ENCODE results near the gene LHFPL3. TPM values are rescaled to one million over a fixed set of nuclear protein-coding genes. Genes with fewer than 3 reads are reported as not detected.

LHFPL3 gene
- total and polyA plus RNA-seq, 2 experiments from 2014 or later = 0.24 TPM; not detected in 1

DNA sequence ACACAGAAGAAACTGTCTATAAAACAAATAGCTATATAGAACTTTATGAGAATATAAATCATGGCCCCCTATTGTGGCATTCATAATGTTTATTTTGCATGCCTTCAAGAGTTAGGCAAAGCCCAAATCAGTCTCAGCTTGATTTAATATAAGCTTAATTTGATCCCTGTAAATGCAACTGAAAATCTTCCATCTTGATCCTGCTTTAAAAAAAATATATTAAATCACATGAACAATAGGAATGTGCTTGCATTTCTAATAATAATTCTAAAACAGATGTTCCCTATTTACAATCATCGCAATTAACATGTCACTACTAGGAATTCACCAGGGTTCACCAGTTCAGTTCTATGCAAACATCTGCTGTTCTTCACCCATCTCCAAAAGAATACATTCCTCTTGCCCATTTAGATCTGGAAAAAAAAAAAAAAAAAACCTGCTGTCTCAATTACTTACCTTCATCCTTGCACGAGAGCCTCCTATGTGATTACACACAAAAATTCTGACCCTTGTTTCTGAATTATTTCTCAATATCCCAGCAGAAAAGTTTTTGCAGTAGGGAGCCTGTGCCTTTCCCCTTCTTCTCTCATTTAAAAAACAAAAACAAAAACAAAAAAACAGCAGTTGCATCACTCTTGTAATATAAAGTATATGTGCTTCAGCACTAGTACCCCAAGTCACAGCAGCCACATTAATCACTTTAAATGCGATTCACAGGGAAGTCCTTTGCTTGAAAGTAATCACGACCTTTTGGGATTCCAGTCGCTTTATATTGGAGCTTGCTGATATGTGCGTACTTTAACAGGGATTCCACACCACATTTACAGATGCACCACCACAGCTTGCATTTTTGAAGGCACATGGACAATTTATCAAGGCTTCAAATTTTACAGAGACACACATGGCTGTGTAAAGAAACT lies 490.8 kb downstream of the LHFPL3 start:
- H3K4me3 Mint-ChIP-seq = no peak overlapping the region
- no peak for ATAC-seq

More for the DNA sequence above, 490.8 kb downstream of the LHFPL3 start:
- H3K27ac Mint-ChIP-seq = peak overlapping the region; percentile 54
- Histone ChIP-seq H3K4me1 (ENCODE audit: insufficient read depth) (peaks cover 39% of the 10 kb centered on the region), H3F3A (replicated peaks; ENCODE audit: low read depth) (no peaks in the 10 kb centered on the region), H3K79me2 (replicated peaks; ENCODE audit: insufficient read depth) (no peaks in the 10 kb centered on the region), H2AFZ (peak overlapping the region; percentile 31; the same call in 1 of the 2 replicates), H3K27me3 (ENCODE audit: insufficient read depth) (no peaks in the 10 kb centered on the region), H3K4me2 (no peak overlapping the region), H4K20me1 (replicated peaks; ENCODE audit: insufficient read depth) (no peaks in the 10 kb centered on the region), H3K36me3 (ENCODE audit: insufficient read depth) (no peaks in the 10 kb centered on the region), H3K4me3 (no peak overlapping the region), H3K27ac (ENCODE audit: low read depth) (no peak overlapping the region), H3K9me2 (ENCODE audit: insufficient read depth) (peaks cover 5% of the 10 kb centered on the region; the same call in 1 of the 2 replicates)
- TF ChIP-seq STAT1 (IDR thresholded peaks at IDR 0.05; ENCODE audit: unreplicated experiment) (no peak), EZH2 (IDR thresholded peaks at IDR 0.05; ENCODE audit: low read depth, unreplicated experiment) (no peak), ZNF331 (CRISPR knock-in tag; IDR thresholded peaks at IDR 0.05; ENCODE audit: low read depth) (no peak), POLR2AphosphoS5 (IDR thresholded peaks at IDR 0.05; ENCODE audit: low read depth) (no peak), CREB1 (CRISPR knock-in tag; IDR thresholded peaks at IDR 0.05; ENCODE audit: low read depth) (no peak), ZNF114 (CRISPR knock-in tag; IDR thresholded peaks at IDR 0.05) (no peak), NANOG (IDR thresholded peaks at IDR 0.05; ENCODE audit: borderline replicate concordance) (no peak), JUNB (IDR thresholded peaks at IDR 0.05; ENCODE audit: unreplicated experiment) (no peak), EZH2phosphoT487 (IDR thresholded peaks at IDR 0.05; ENCODE audit: unreplicated experiment) (no peak)
- TF ChIP-seq, protein P1, sequence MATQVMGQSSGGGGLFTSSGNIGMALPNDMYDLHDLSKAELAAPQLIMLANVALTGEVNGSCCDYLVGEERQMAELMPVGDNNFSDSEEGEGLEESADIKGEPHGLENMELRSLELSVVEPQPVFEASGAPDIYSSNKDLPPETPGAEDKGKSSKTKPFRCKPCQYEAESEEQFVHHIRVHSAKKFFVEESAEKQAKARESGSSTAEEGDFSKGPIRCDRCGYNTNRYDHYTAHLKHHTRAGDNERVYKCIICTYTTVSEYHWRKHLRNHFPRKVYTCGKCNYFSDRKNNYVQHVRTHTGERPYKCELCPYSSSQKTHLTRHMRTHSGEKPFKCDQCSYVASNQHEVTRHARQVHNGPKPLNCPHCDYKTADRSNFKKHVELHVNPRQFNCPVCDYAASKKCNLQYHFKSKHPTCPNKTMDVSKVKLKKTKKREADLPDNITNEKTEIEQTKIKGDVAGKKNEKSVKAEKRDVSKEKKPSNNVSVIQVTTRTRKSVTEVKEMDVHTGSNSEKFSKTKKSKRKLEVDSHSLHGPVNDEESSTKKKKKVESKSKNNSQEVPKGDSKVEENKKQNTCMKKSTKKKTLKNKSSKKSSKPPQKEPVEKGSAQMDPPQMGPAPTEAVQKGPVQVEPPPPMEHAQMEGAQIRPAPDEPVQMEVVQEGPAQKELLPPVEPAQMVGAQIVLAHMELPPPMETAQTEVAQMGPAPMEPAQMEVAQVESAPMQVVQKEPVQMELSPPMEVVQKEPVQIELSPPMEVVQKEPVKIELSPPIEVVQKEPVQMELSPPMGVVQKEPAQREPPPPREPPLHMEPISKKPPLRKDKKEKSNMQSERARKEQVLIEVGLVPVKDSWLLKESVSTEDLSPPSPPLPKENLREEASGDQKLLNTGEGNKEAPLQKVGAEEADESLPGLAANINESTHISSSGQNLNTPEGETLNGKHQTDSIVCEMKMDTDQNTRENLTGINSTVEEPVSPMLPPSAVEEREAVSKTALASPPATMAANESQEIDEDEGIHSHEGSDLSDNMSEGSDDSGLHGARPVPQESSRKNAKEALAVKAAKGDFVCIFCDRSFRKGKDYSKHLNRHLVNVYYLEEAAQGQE (IDR thresholded peaks at IDR 0.05; ENCODE audit: unreplicated experiment) = no peak
- TF ChIP-seq, protein P2, sequence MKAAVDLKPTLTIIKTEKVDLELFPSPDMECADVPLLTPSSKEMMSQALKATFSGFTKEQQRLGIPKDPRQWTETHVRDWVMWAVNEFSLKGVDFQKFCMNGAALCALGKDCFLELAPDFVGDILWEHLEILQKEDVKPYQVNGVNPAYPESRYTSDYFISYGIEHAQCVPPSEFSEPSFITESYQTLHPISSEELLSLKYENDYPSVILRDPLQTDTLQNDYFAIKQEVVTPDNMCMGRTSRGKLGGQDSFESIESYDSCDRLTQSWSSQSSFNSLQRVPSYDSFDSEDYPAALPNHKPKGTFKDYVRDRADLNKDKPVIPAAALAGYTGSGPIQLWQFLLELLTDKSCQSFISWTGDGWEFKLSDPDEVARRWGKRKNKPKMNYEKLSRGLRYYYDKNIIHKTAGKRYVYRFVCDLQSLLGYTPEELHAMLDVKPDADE (IDR thresholded peaks at IDR 0.05) = no peak
- TF ChIP-seq, protein P3, sequence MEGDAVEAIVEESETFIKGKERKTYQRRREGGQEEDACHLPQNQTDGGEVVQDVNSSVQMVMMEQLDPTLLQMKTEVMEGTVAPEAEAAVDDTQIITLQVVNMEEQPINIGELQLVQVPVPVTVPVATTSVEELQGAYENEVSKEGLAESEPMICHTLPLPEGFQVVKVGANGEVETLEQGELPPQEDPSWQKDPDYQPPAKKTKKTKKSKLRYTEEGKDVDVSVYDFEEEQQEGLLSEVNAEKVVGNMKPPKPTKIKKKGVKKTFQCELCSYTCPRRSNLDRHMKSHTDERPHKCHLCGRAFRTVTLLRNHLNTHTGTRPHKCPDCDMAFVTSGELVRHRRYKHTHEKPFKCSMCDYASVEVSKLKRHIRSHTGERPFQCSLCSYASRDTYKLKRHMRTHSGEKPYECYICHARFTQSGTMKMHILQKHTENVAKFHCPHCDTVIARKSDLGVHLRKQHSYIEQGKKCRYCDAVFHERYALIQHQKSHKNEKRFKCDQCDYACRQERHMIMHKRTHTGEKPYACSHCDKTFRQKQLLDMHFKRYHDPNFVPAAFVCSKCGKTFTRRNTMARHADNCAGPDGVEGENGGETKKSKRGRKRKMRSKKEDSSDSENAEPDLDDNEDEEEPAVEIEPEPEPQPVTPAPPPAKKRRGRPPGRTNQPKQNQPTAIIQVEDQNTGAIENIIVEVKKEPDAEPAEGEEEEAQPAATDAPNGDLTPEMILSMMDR (conservative IDR thresholded peaks at IDR 0.05; ENCODE audit: low read depth in 2 of 2) = no peak
- TF ChIP-seq, protein P4, sequence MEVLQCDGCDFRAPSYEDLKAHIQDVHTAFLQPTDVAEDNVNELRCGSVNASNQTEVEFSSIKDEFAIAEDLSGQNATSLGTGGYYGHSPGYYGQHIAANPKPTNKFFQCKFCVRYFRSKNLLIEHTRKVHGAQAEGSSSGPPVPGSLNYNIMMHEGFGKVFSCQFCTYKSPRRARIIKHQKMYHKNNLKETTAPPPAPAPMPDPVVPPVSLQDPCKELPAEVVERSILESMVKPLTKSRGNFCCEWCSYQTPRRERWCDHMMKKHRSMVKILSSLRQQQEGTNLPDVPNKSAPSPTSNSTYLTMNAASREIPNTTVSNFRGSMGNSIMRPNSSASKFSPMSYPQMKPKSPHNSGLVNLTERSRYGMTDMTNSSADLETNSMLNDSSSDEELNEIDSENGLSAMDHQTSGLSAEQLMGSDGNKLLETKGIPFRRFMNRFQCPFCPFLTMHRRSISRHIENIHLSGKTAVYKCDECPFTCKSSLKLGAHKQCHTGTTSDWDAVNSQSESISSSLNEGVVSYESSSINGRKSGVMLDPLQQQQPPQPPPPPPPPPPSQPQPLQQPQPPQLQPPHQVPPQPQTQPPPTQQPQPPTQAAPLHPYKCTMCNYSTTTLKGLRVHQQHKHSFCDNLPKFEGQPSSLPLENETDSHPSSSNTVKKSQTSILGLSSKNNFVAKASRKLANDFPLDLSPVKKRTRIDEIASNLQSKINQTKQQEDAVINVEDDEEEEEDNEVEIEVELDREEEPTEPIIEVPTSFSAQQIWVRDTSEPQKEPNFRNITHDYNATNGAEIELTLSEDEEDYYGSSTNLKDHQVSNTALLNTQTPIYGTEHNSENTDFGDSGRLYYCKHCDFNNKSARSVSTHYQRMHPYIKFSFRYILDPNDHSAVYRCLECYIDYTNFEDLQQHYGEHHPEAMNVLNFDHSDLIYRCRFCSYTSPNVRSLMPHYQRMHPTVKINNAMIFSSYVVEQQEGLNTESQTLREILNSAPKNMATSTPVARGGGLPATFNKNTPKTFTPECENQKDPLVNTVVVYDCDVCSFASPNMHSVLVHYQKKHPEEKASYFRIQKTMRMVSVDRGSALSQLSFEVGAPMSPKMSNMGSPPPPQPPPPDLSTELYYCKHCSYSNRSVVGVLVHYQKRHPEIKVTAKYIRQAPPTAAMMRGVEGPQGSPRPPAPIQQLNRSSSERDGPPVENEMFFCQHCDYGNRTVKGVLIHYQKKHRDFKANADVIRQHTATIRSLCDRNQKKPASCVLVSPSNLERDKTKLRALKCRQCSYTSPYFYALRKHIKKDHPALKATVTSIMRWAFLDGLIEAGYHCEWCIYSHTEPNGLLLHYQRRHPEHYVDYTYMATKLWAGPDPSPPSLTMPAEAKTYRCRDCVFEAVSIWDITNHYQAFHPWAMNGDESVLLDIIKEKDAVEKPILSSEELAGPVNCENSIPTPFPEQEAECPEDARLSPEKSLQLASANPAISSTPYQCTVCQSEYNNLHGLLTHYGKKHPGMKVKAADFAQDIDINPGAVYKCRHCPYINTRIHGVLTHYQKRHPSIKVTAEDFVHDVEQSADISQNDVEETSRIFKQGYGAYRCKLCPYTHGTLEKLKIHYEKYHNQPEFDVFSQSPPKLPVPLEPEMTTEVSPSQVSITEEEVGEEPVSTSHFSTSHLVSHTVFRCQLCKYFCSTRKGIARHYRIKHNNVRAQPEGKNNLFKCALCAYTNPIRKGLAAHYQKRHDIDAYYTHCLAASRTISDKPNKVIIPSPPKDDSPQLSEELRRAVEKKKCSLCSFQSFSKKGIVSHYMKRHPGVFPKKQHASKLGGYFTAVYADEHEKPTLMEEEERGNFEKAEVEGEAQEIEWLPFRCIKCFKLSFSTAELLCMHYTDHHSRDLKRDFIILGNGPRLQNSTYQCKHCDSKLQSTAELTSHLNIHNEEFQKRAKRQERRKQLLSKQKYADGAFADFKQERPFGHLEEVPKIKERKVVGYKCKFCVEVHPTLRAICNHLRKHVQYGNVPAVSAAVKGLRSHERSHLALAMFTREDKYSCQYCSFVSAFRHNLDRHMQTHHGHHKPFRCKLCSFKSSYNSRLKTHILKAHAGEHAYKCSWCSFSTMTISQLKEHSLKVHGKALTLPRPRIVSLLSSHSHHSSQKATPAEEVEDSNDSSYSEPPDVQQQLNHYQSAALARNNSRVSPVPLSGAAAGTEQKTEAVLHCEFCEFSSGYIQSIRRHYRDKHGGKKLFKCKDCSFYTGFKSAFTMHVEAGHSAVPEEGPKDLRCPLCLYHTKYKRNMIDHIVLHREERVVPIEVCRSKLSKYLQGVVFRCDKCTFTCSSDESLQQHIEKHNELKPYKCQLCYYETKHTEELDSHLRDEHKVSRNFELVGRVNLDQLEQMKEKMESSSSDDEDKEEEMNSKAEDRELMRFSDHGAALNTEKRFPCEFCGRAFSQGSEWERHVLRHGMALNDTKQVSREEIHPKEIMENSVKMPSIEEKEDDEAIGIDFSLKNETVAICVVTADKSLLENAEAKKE (CRISPR knock-in tag; IDR thresholded peaks at IDR 0.05) = no peak
- H3K9me3 Mint-ChIP-seq = no peaks in the 10 kb centered on the region; the same call in 2 of the 3 replicates
- H3K36me3 Mint-ChIP-seq (ENCODE audit: low read depth) = no peaks in the 10 kb centered on the region
- peaks cover 47% of the 10 kb centered on the region for H3K4me1 Mint-ChIP-seq
- no peak for DNase-seq (ENCODE audit: low spot score)
- peaks cover 6% of the 10 kb centered on the region for H3K27me3 Mint-ChIP-seq (ENCODE audit: insufficient read depth, low read depth, poor library complexity)
